DMS79 (cell line): Measurements from ENCODE around the gene CCDC194.

Source experiments
- DNase-seq: peaks from one replicate; lab custom pipeline; 2025; lab: John Stamatoyannopoulos, UW

Gene CCDC194

GRCh38 chr19:17406046-17406886 is 12.3 kb upstream of the CCDC194 start:
- DNase-seq = no peak

- DNase-seq = no peak
Measured at GRCh38 chr19:17405250-17406045, 11.5 kb upstream of the CCDC194 start, which contains the start of gene BST2. Gene BST2, minus strand, starts transcription at chr19:17405630. Its CDS starts 55 bp downstream, at chr19:17405575.

- DNase-seq = no peak
Measured at GRCh38 chr19:17404621-17405249, 10.7 kb upstream of the CCDC194 start.

GRCh38 chr19:17404015-17404414 is 10.0 kb upstream of the CCDC194 start:
- no peak for DNase-seq

- DNase-seq = no peak
Measured at GRCh38 chr19:17402982-17403855, 9.2 kb upstream of the CCDC194 start.

- no peak for DNase-seq
Measured at GRCh38 chr19:17401628-17402027, 7.6 kb upstream of the CCDC194 start.

GRCh38 chr19:17398902-17399527 is 5.0 kb upstream of the CCDC194 start:
- DNase-seq = no peak

- DNase-seq = no peak
Measured at GRCh38 chr19:17394891-17395415, 957 bp upstream of the CCDC194 start.

GRCh38 chr19:17393002-17393401 is 994 bp downstream of the CCDC194 start:
- no peak for DNase-seq

- DNase-seq = no peak
Measured at GRCh38 chr19:17391371-17392151, 2.4 kb downstream of the CCDC194 start.

GRCh38 chr19:17390665-17391370 is 3.2 kb downstream of the CCDC194 start:
- DNase-seq = peak; percentile 77

GRCh38 chr19:17389957-17390664 is 3.9 kb downstream of the CCDC194 start:
- DNase-seq = no peak

GRCh38 chr19:17389288-17389687 is 4.7 kb downstream of the CCDC194 start:
- no peak for DNase-seq

GRCh38 chr19:17385878-17386611 is 8.0 kb downstream of the CCDC194 start:
- no peak for DNase-seq

GRCh38 chr19:17380426-17381138 is 13.4 kb downstream of the CCDC194 start:
- DNase-seq = no peak

GRCh38 chr19:17379221-17379631 is 14.8 kb downstream of the CCDC194 start:
- no peak for DNase-seq

GRCh38 chr19:17378271-17378670 is 15.7 kb downstream of the CCDC194 start:
- no peak for DNase-seq
